SU-DHL-6 (cell line): ENCODE results near the gene TRIM6.
A peak's percentile ranks its signal among the peaks of the same experiment; 100 is the strongest.

Experiments used
- H2AFZ ChIP-seq: fragments of 200-600 bp; sonication (generic); 2 replicates; pipeline ENCODE4 v1.6.1; 2014; ENCODE audit warnings: low read depth, mild to moderate bottlenecking, moderate library complexity, mixed read lengths, antibody characterized with exemption, low read length; ENCODE audit not compliant: severe bottlenecking
- H3F3A ChIP-seq: fragments of 200-600 bp; shearing (Covaris generic); 2 replicates; pipeline ENCODE4 v1.6.0; 2016; ENCODE audit warnings: antibody characterized with exemption, mild to moderate bottlenecking; ENCODE audit not compliant: insufficient read depth
- H3K27ac ChIP-seq: fragments of 200-600 bp; sonication (generic); 2 replicates; pipeline ENCODE4 v1.5.1; 2016; ENCODE audit warnings: low read depth, mild to moderate bottlenecking, low read length, moderate library complexity, mixed read lengths
- H3K27me3 ChIP-seq: fragments of 200-600 bp; sonication (generic), shearing (Covaris generic); 2 replicates; pipeline ENCODE4 v1.6.0; 2014; ENCODE audit warnings: mild to moderate bottlenecking, low read length
- H3K36me3 ChIP-seq: fragments of 200-600 bp; sonication (generic); 2 replicates; pipeline ENCODE4 v1.6.1; 2014; ENCODE audit warnings: mild to moderate bottlenecking, low read length, mixed read lengths
- H3K4me2 ChIP-seq: fragments of 300-600, 200-600 bp; shearing (Covaris generic), sonication (generic); 2 replicates; pipeline ENCODE4 v1.6.0; 2014; ENCODE audit warnings: low read length, low read depth, mild to moderate bottlenecking; ENCODE audit not compliant: poor library complexity, severe bottlenecking
- H3K4me3 ChIP-seq: fragments of 200-600 bp; sonication (generic); 2 replicates; pipeline ENCODE4 v1.5.1; 2014; ENCODE audit warnings: antibody characterized with exemption, low read length, mild to moderate bottlenecking, mixed read lengths; ENCODE audit not compliant: insufficient read depth, poor library complexity, severe bottlenecking
- H3K79me2 ChIP-seq: fragments of 200-600 bp; sonication (generic); 2 replicates; pipeline ENCODE4 v1.6.1; 2014; ENCODE audit warnings: mild to moderate bottlenecking, low read length, moderate library complexity; ENCODE audit not compliant: insufficient read depth
- H3K9ac ChIP-seq: fragments of 200-600 bp; sonication (generic); 2 replicates; pipeline ENCODE4 v1.7.0; 2014; ENCODE audit warnings: mild to moderate bottlenecking, low read length
- H3K9me2 ChIP-seq: fragments of 200-600 bp; sonication (generic); replicated peaks from 2 replicates; pipeline ENCODE4 v1.6.1; 2014; ENCODE audit warnings: low read length; ENCODE audit not compliant: insufficient read depth
- H3K9me3 ChIP-seq: fragments of 200-600 bp; sonication (generic); 2 replicates; pipeline ENCODE4 v1.6.1; 2014; ENCODE audit warnings: low read length, mixed read lengths; ENCODE audit not compliant: insufficient read depth
- H4K20me1 ChIP-seq: fragments of 200-600 bp; sonication (generic); 2 replicates; pipeline ENCODE4 v1.6.1; 2014; ENCODE audit warnings: low read depth, mild to moderate bottlenecking, antibody characterized with exemption, low read length, moderate library complexity, mixed read lengths
- CTCF ChIP-seq: fragments of 200-600 bp; sonication (generic); IDR thresholded peaks from one replicate; pipeline ENCODE4 v1.5.1; 2017; ENCODE audit warnings: antibody characterized with exemption, mild to moderate bottlenecking, low read length, moderate library complexity; ENCODE audit not compliant: insufficient read depth, poor library complexity, severe bottlenecking
- EZH2phosphoT487 ChIP-seq: fragments of 200-600 bp; sonication (generic), shearing (Covaris generic); conservative IDR thresholded peaks from 2 replicates; pipeline ENCODE4 v1.6.1; 2018; ENCODE audit warnings: mild to moderate bottlenecking, antibody characterized with exemption, low read length, moderate library complexity, mixed read lengths

Gene TRIM6

GRCh38 chr11:5625281-5625680, 28.8 kb downstream of the TRIM6 start:
- Histone ChIP-seq H3K9me2 (no peaks in the 10 kb centered on the region), H3F3A (no peaks in the 10 kb centered on the region), H3K27me3 (no peaks in the 10 kb centered on the region), H3K4me2 (peak overlapping the region; percentile 83), H3K4me3 (peak overlapping the region; percentile 60), H3K36me3 (no peaks in the 10 kb centered on the region), H3K79me2 (no peaks in the 10 kb centered on the region), H3K9ac (peak overlapping the region; percentile 57), H3K9me3 (no peaks in the 10 kb centered on the region), H3K27ac (peak overlapping the region; percentile 31), H4K20me1 (no peaks in the 10 kb centered on the region), H2AFZ (peak overlapping the region; percentile 88)
- TF ChIP-seq CTCF: no peak
- TF ChIP-seq EZH2phosphoT487: no peak

- H3K9me2 ChIP-seq: no peaks in the 10 kb centered on the region
- H3F3A ChIP-seq: no peaks in the 10 kb centered on the region
- H3K79me2 ChIP-seq: no peaks in the 10 kb centered on the region
- H2AFZ ChIP-seq: no peak overlapping the region
- H3K27me3 ChIP-seq: no peaks in the 10 kb centered on the region
- no peak overlapping the region for H3K4me3 ChIP-seq
- peak overlapping the region; percentile 83 for H3K4me2 ChIP-seq
- no peak for TF ChIP-seq CTCF
- TF ChIP-seq EZH2phosphoT487: no peak
- H3K9ac ChIP-seq: 0 out of 2 replicates have a peak overlapping the region, but pooled peaks have one; percentile 57
- H4K20me1 ChIP-seq: no peaks in the 10 kb centered on the region
- no peaks in the 10 kb centered on the region for H3K9me3 ChIP-seq
- H3K27ac ChIP-seq: no peak overlapping the region
- no peaks in the 10 kb centered on the region for H3K36me3 ChIP-seq
Measured at GRCh38 chr11:5626196-5626595, 29.8 kb downstream of the TRIM6 start.

GRCh38 chr11:5631417-5631816, 35.0 kb downstream of the TRIM6 start:
- Histone ChIP-seq H3K9ac (peak overlapping the region; percentile 7; the same call in 1 of the 2 replicates), H3K27me3 (no peaks in the 10 kb centered on the region), H3K9me2 (no peaks in the 10 kb centered on the region), H3K36me3 (peaks cover 4% of the 10 kb centered on the region), H3K9me3 (no peaks in the 10 kb centered on the region), H3K4me3 (no peak overlapping the region), H2AFZ (peak overlapping the region; percentile 45), H3K79me2 (no peaks in the 10 kb centered on the region), H3K4me2 (peak overlapping the region; percentile 53), H3K27ac (peak overlapping the region; percentile 49), H4K20me1 (no peaks in the 10 kb centered on the region), H3F3A (no peaks in the 10 kb centered on the region)
- TF ChIP-seq CTCF: no peak
- no peak for TF ChIP-seq EZH2phosphoT487
